ENCODE measurements around the gene LANCL2.

LANCL2 gene

GRCh38 chr7:55425141-55425752 lies 60.1 kb downstream of the LANCL2 start:
- Histone ChIP-seq H3K9me3 (ENCODE audit: control insufficient read depth, low read length) (no peaks in the 10 kb centered on the region), H3K4me1 (ENCODE audit: control insufficient read depth, insufficient read depth, low read length, poor library complexity, severe bottlenecking) (peaks cover 14% of the 10 kb centered on the region), H3K36me3 (ENCODE audit: control insufficient read depth, insufficient read depth, low read length) (peaks cover 18% of the 10 kb centered on the region), H3K4me3 (ENCODE audit: extremely low read depth, insufficient read depth, low read length, poor library complexity, severe bottlenecking) (no peak overlapping the region), H3K27ac (ENCODE audit: low read depth, low read length, severe bottlenecking) (no peak overlapping the region)
- WGBS, 2 experiments (ENCODE audit: insufficient coverage in 2 of 2), result 92 to 95% methylated on average over 9 to 10 of the region's 11 CpGs

GRCh38 chr7:55426676-55427075 lies 61.5 kb downstream of the LANCL2 start:
- no peak overlapping the region for H3K27ac ChIP-seq (ENCODE audit: low read depth, low read length, severe bottlenecking)
- 69 to 72% methylated on average over 10 to 12 of the region's 12 CpGs for WGBS, 2 experiments (ENCODE audit: insufficient coverage in 2 of 2)
- no peaks in the 10 kb centered on the region for H3K9me3 ChIP-seq (ENCODE audit: control insufficient read depth, low read length)
- H3K4me3 ChIP-seq (ENCODE audit: extremely low read depth, insufficient read depth, low read length, poor library complexity, severe bottlenecking), result no peak overlapping the region
- peaks cover 18% of the 10 kb centered on the region for H3K36me3 ChIP-seq (ENCODE audit: control insufficient read depth, insufficient read depth, low read length)
- H3K4me1 ChIP-seq (ENCODE audit: control insufficient read depth, insufficient read depth, low read length, poor library complexity, severe bottlenecking), result peaks cover 14% of the 10 kb centered on the region

GRCh38 chr7:55427342-55427741 lies 62.2 kb downstream of the LANCL2 start:
- H3K36me3 ChIP-seq (ENCODE audit: control insufficient read depth, insufficient read depth, low read length), result peaks cover 18% of the 10 kb centered on the region
- H3K27ac ChIP-seq (ENCODE audit: low read depth, low read length, severe bottlenecking), result no peak overlapping the region
- H3K4me1 ChIP-seq (ENCODE audit: control insufficient read depth, insufficient read depth, low read length, poor library complexity, severe bottlenecking), result peaks cover 14% of the 10 kb centered on the region
- no peaks in the 10 kb centered on the region for H3K9me3 ChIP-seq (ENCODE audit: control insufficient read depth, low read length)
- H3K4me3 ChIP-seq (ENCODE audit: extremely low read depth, insufficient read depth, low read length, poor library complexity, severe bottlenecking), result no peak overlapping the region
- 100% methylated on average over 1 to 2 of the region's 4 CpGs for WGBS, 2 experiments (ENCODE audit: insufficient coverage in 2 of 2)

- Histone ChIP-seq H3K36me3 (ENCODE audit: control insufficient read depth, insufficient read depth, low read length) (peaks cover 18% of the 10 kb centered on the region), H3K4me3 (ENCODE audit: extremely low read depth, insufficient read depth, low read length, poor library complexity, severe bottlenecking) (no peak overlapping the region), H3K27ac (ENCODE audit: low read depth, low read length, severe bottlenecking) (no peak overlapping the region), H3K9me3 (ENCODE audit: control insufficient read depth, low read length) (no peaks in the 10 kb centered on the region), H3K4me1 (ENCODE audit: control insufficient read depth, insufficient read depth, low read length, poor library complexity, severe bottlenecking) (peaks cover 14% of the 10 kb centered on the region)
- 83 to 92% methylated on average over 10 to 11 of the region's 11 CpGs for WGBS, 2 experiments (ENCODE audit: insufficient coverage in 2 of 2)
These were observed 62.7 kb downstream of the LANCL2 start for GRCh38 chr7:55427800-55428199.

GRCh38 chr7:55429835-55430499 lies 64.8 kb downstream of the LANCL2 start:
- no peak overlapping the region for H3K27ac ChIP-seq (ENCODE audit: low read depth, low read length, severe bottlenecking)
- peaks cover 17% of the 10 kb centered on the region for H3K36me3 ChIP-seq (ENCODE audit: control insufficient read depth, insufficient read depth, low read length)
- peaks cover 6% of the 10 kb centered on the region for H3K4me1 ChIP-seq (ENCODE audit: control insufficient read depth, insufficient read depth, low read length, poor library complexity, severe bottlenecking)
- H3K4me3 ChIP-seq (ENCODE audit: extremely low read depth, insufficient read depth, low read length, poor library complexity, severe bottlenecking), result no peak overlapping the region
- 83 to 87% methylated on average over 9 to 11 of the region's 11 CpGs for WGBS, 2 experiments (ENCODE audit: insufficient coverage in 2 of 2)
- H3K9me3 ChIP-seq (ENCODE audit: control insufficient read depth, low read length), result no peaks in the 10 kb centered on the region

- 61 to 80% methylated on average over 1 to 2 of the region's 2 CpGs for WGBS, 2 experiments (ENCODE audit: insufficient coverage in 2 of 2)
- Histone ChIP-seq H3K9me3 (ENCODE audit: control insufficient read depth, low read length) (no peaks in the 10 kb centered on the region), H3K4me1 (ENCODE audit: control insufficient read depth, insufficient read depth, low read length, poor library complexity, severe bottlenecking) (peaks cover 3% of the 10 kb centered on the region), H3K36me3 (ENCODE audit: control insufficient read depth, insufficient read depth, low read length) (peaks cover 1% of the 10 kb centered on the region), H3K4me3 (ENCODE audit: extremely low read depth, insufficient read depth, low read length, poor library complexity, severe bottlenecking) (no peak overlapping the region), H3K27ac (ENCODE audit: low read depth, low read length, severe bottlenecking) (no peak overlapping the region)
These were observed 66.8 kb downstream of the LANCL2 start for GRCh38 chr7:55431898-55432297.

- Histone ChIP-seq H3K27ac (ENCODE audit: low read depth, low read length, severe bottlenecking) (no peak overlapping the region), H3K4me1 (ENCODE audit: control insufficient read depth, insufficient read depth, low read length, poor library complexity, severe bottlenecking) (no peaks in the 10 kb centered on the region), H3K4me3 (ENCODE audit: extremely low read depth, insufficient read depth, low read length, poor library complexity, severe bottlenecking) (no peak overlapping the region), H3K36me3 (ENCODE audit: control insufficient read depth, insufficient read depth, low read length) (no peaks in the 10 kb centered on the region), H3K9me3 (ENCODE audit: control insufficient read depth, low read length) (no peaks in the 10 kb centered on the region)
- WGBS, 2 experiments (ENCODE audit: insufficient coverage in 2 of 2), result 94% methylated on average over 3 of the region's 3 CpGs; no CpG with 5 or more reads in 1 of the 2 experiments
These were observed 67.4 kb downstream of the LANCL2 start for GRCh38 chr7:55432506-55432905.

- H3K4me3 ChIP-seq (ENCODE audit: extremely low read depth, insufficient read depth, low read length, poor library complexity, severe bottlenecking), result no peak overlapping the region
- no peaks in the 10 kb centered on the region for H3K36me3 ChIP-seq (ENCODE audit: control insufficient read depth, insufficient read depth, low read length)
- H3K27ac ChIP-seq (ENCODE audit: low read depth, low read length, severe bottlenecking), result no peak overlapping the region
- no peaks in the 10 kb centered on the region for H3K9me3 ChIP-seq (ENCODE audit: control insufficient read depth, low read length)
- 84 to 87% methylated on average over 9 to 10 of the region's 13 CpGs for WGBS, 2 experiments (ENCODE audit: insufficient coverage in 2 of 2)
- H3K4me1 ChIP-seq (ENCODE audit: control insufficient read depth, insufficient read depth, low read length, poor library complexity, severe bottlenecking), result no peaks in the 10 kb centered on the region
These were observed 68.0 kb downstream of the LANCL2 start for GRCh38 chr7:55432939-55433784.

GRCh38 chr7:55435466-55435865 lies 70.3 kb downstream of the LANCL2 start:
- Histone ChIP-seq H3K27ac (ENCODE audit: low read depth, low read length, severe bottlenecking) (no peak overlapping the region), H3K36me3 (ENCODE audit: control insufficient read depth, insufficient read depth, low read length) (no peaks in the 10 kb centered on the region), H3K4me3 (ENCODE audit: extremely low read depth, insufficient read depth, low read length, poor library complexity, severe bottlenecking) (no peak overlapping the region), H3K4me1 (ENCODE audit: control insufficient read depth, insufficient read depth, low read length, poor library complexity, severe bottlenecking) (peaks cover 5% of the 10 kb centered on the region), H3K9me3 (ENCODE audit: control insufficient read depth, low read length) (no peaks in the 10 kb centered on the region)
- 82 to 90% methylated on average over 6 to 9 of the region's 10 CpGs for WGBS, 2 experiments (ENCODE audit: insufficient coverage in 2 of 2)

GRCh38 chr7:55436457-55436856 lies 71.3 kb downstream of the LANCL2 start:
- no peak overlapping the region for H3K4me3 ChIP-seq (ENCODE audit: extremely low read depth, insufficient read depth, low read length, poor library complexity, severe bottlenecking)
- peaks cover 6% of the 10 kb centered on the region for H3K4me1 ChIP-seq (ENCODE audit: control insufficient read depth, insufficient read depth, low read length, poor library complexity, severe bottlenecking)
- WGBS, 2 experiments (ENCODE audit: insufficient coverage in 2 of 2), result 93 to 98% methylated on average over 6 to 9 of the region's 10 CpGs
- H3K9me3 ChIP-seq (ENCODE audit: control insufficient read depth, low read length), result no peaks in the 10 kb centered on the region
- no peaks in the 10 kb centered on the region for H3K36me3 ChIP-seq (ENCODE audit: control insufficient read depth, insufficient read depth, low read length)
- H3K27ac ChIP-seq (ENCODE audit: low read depth, low read length, severe bottlenecking), result no peak overlapping the region
